MCF 10A (cell line): ENCODE data around the gene SIRT7. TPM values are rescaled to one million over a fixed set of nuclear protein-coding genes. Genes with fewer than 3 reads are reported as not detected.

Experiments used
- BruUV-seq: library from RNA; stranded (reverse); fragments of 400-500 nt; replicated peaks from 2 replicates; lab custom pipeline; 2021; lab: Mats Ljungman, UMichigan
- CTCF ChIA-PET: fragments of 300-600 bp; sonication (Branson Sonifier 250); formaldehyde crosslinking; extraction: SDS; loops from one replicate; lab custom pipeline; 2021; ENCODE audit warnings: antibody characterized with exemption, inconsistent platforms; lab: Yijun Ruan, JAX
- POLR2A ChIA-PET: fragments of 300-600, 350-650 bp; sonication (Branson Sonifier 250); formaldehyde crosslinking; extraction: SDS; loops from one replicate; lab custom pipeline; 2020; ENCODE audit warnings: antibody characterized with exemption, inconsistent platforms; lab: Yijun Ruan, JAX
- DNase-seq: peaks from one replicate; pipeline ENCODE4 v3.0.0-alpha.2; 2018; ENCODE audit not compliant: unreplicated experiment
- H3K27ac Mint-ChIP-seq: one replicate; pipeline ENCODE4 v1.8.0; 2022; ENCODE audit warnings: mild to moderate bottlenecking, low read depth, mixed read lengths; ENCODE audit not compliant: unreplicated experiment
- H3K27me3 Mint-ChIP-seq: one replicate; pipeline ENCODE4 v1.8.0; 2022; ENCODE audit warnings: mixed read lengths; ENCODE audit not compliant: insufficient read depth, unreplicated experiment
- H3K36me3 Mint-ChIP-seq: one replicate; pipeline ENCODE4 v1.8.0; 2022; ENCODE audit warnings: mild to moderate bottlenecking, moderate library complexity, mixed read lengths; ENCODE audit not compliant: insufficient read depth, unreplicated experiment
- H3K4me1 Mint-ChIP-seq: one replicate; pipeline ENCODE4 v1.8.0; 2022; ENCODE audit warnings: mixed read lengths; ENCODE audit not compliant: insufficient read depth, unreplicated experiment
- H3K4me3 Mint-ChIP-seq: one replicate; pipeline ENCODE4 v1.8.0; 2022; ENCODE audit warnings: mild to moderate bottlenecking, moderate library complexity, mixed read lengths; ENCODE audit not compliant: unreplicated experiment
- H3K9me3 Mint-ChIP-seq: one replicate; pipeline ENCODE4 v1.8.0; 2022; ENCODE audit warnings: mixed read lengths; ENCODE audit not compliant: unreplicated experiment
- intact Hi-C: fragments of 100-400 bp; cut with micrococcal nuclease; formaldehyde crosslinking; loops from 2 replicates; pipeline ENCODE4 v1.14.1; 2022
- total RNA-seq: library from RNA; stranded (reverse); gene quantifications from 2 replicates; pipeline ENCODE4 v1.2.3, GENCODE V29; 2022
- TF ChIP-seq, protein P1 (sequence below): fragments of 200-600 bp; IDR thresholded peaks from one replicate; pipeline ENCODE4 v1.8.0; 2022; ENCODE audit warnings: antibody characterized with exemption, mild to moderate bottlenecking; ENCODE audit not compliant: unreplicated experiment

SIRT7 gene
- total RNA-seq, 1 experiment from 2014 or later = 36.6 TPM

GRCh38 chr17:81869221-81870130 lies 48.5 kb downstream of the SIRT7 start:
- peaks cover 18% of the 10 kb centered on the region for H3K4me1 Mint-ChIP-seq
- CTCF ChIA-PET = interaction anchor here (0.6 to 0.7 kb wide), 5 partner anchors 24 to 795 kb away, joined by 3 read pairs; no protein-coding TSS in a partner anchor
- no TSS peak for BruUV-seq

GRCh38 chr17:81868674-81869220 lies 49.2 kb downstream of the SIRT7 start:
- TF ChIP-seq, protein P1, sequence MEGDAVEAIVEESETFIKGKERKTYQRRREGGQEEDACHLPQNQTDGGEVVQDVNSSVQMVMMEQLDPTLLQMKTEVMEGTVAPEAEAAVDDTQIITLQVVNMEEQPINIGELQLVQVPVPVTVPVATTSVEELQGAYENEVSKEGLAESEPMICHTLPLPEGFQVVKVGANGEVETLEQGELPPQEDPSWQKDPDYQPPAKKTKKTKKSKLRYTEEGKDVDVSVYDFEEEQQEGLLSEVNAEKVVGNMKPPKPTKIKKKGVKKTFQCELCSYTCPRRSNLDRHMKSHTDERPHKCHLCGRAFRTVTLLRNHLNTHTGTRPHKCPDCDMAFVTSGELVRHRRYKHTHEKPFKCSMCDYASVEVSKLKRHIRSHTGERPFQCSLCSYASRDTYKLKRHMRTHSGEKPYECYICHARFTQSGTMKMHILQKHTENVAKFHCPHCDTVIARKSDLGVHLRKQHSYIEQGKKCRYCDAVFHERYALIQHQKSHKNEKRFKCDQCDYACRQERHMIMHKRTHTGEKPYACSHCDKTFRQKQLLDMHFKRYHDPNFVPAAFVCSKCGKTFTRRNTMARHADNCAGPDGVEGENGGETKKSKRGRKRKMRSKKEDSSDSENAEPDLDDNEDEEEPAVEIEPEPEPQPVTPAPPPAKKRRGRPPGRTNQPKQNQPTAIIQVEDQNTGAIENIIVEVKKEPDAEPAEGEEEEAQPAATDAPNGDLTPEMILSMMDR = no peak
- Mint-ChIP-seq H3K4me3 (peak overlapping the region; percentile 72), H3K36me3 (peaks cover 77% of the 10 kb centered on the region), H3K27me3 (no peaks in the 10 kb centered on the region), H3K9me3 (no peaks in the 10 kb centered on the region), H3K4me1 (peaks cover 19% of the 10 kb centered on the region), H3K27ac (peak overlapping the region; percentile 69)
- DNase-seq = peak; percentile 77
- ChIA-PET POLR2A (interaction anchor here (0.6 to 3.8 kb wide), 7 partner anchors 7 to 67 kb away, joined by 3 to 27 read pairs (median 17); partner anchors contain the start of gene P4HB), CTCF (interaction anchor here (0.6 to 0.7 kb wide), 3 partner anchors 24 to 796 kb away, joined by 3 read pairs; no protein-coding TSS in a partner anchor)
- TSS peak; percentile 56 for BruUV-seq
- intact Hi-C loops = loop anchor here (10.0 kb wide), 1 partner anchor 46 kb away; the partner anchor contains the start of genes PCYT2 and SIRT7

More at GRCh38 chr17:81869221-81870130, 48.5 kb downstream of the SIRT7 start:
- Mint-ChIP-seq H3K27me3 (no peaks in the 10 kb centered on the region), H3K36me3 (peaks cover 70% of the 10 kb centered on the region), H3K27ac (peak overlapping the region; percentile 69), H3K9me3 (no peaks in the 10 kb centered on the region), H3K4me3 (peak overlapping the region; percentile 72)
- TF ChIP-seq, protein P1 = peak; percentile 84
- DNase-seq = peak; percentile 40
- intact Hi-C loops = loop anchor here (10.0 kb wide), 1 partner anchor 45 kb away; the partner anchor contains the start of genes PCYT2 and SIRT7
- POLR2A ChIA-PET = interaction anchor here (0.7 to 3.8 kb wide), 13 partner anchors 8 to 229 kb away, joined by 3 to 27 read pairs (median 7); partner anchors contain the start of genes ARL16, HGS, MCRIP1 and MRPL12

DNA sequence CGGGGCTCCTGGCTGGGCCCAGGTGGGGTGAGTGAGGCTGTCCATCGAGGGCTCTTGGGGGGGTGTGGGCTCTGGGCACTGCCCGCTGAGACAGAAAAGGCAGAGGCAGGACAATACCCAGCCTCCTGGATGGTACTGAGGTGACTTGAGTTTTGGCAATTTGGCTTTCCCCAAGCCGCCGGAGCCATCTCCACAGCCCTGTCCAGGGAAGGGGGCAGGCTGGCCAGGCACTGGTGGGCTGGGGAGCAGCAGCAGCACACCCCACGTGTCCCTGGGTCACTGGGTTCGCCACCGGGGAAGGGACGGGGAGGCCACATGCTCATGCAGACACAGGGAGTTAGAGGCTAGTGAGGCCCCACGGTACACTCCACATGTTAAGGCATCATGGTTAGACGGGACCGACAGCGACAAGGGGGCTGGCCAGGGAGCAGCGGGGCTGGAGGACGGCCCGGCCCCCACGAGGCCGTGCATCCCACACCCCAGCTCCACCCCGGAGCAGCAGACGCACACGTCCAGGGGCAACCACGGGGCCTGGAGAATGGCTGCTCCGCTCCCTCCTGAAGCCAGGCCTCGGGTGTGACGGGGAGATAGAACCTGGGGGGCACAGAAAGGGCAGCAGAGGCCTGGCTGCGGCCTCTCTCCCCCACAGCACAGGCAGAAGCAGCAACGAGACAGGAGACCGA lies 49.8 kb downstream of the SIRT7 start:
- no TSS peak for BruUV-seq
- H3K27ac Mint-ChIP-seq = peak overlapping the region; percentile 28
- CTCF ChIA-PET = no interaction called here
- peaks cover 25% of the 10 kb centered on the region for H3K4me1 Mint-ChIP-seq
- H3K4me3 Mint-ChIP-seq = peak overlapping the region; percentile 49
- intact Hi-C loops = loop anchor here (10.0 kb wide), 1 partner anchor 47 kb away; the partner anchor contains the start of genes PCYT2 and SIRT7
- peaks cover 83% of the 10 kb centered on the region for H3K36me3 Mint-ChIP-seq
- H3K9me3 Mint-ChIP-seq = no peaks in the 10 kb centered on the region
- H3K27me3 Mint-ChIP-seq = no peaks in the 10 kb centered on the region
- POLR2A ChIA-PET = interaction anchor here (0.6 to 3.0 kb wide), 5 partner anchors 18 to 164 kb away, joined by 3 to 21 read pairs (median 5); partner anchors contain the start of gene MCRIP1
- peak; percentile 48 for DNase-seq
- TF ChIP-seq, protein P1 = no peak
